DOHH2 (cell line): ENCODE data around the gene SPHK1.

Experiments used
- H3F3A ChIP-seq: fragments of 200-600 bp; sonication (generic), shearing (Covaris generic); 2 replicates; pipeline ENCODE4 v1.6.0; 2016; ENCODE audit warnings: antibody characterized with exemption, mild to moderate bottlenecking; ENCODE audit not compliant: control insufficient read depth, insufficient read depth
- H3K27ac ChIP-seq: fragments of 200-600 bp; sonication (generic); 2 replicates; pipeline ENCODE4 v1.5.1; 2014; ENCODE audit warnings: low read depth, mild to moderate bottlenecking, low read length, moderate library complexity
- H3K27me3 ChIP-seq: fragments of 200-600 bp; sonication (generic); 2 replicates; pipeline ENCODE4 v1.6.1; 2014; ENCODE audit warnings: mild to moderate bottlenecking, low read length, mixed read lengths; ENCODE audit not compliant: control insufficient read depth
- H3K36me3 ChIP-seq: fragments of 200-600 bp; sonication (generic); 2 replicates; pipeline ENCODE4 v1.6.1; 2014; ENCODE audit warnings: mild to moderate bottlenecking, low read length, moderate library complexity, mixed read lengths; ENCODE audit not compliant: control insufficient read depth
- H3K4me1 ChIP-seq: fragments of 200-600 bp; sonication (generic); 2 replicates; pipeline ENCODE4 v1.6.1; 2014; ENCODE audit warnings: mild to moderate bottlenecking, low read length, mixed read lengths; ENCODE audit not compliant: control insufficient read depth
- H3K4me2 ChIP-seq: fragments of 200-600 bp; sonication (generic); 2 replicates; pipeline ENCODE4 v1.6.0; 2014; ENCODE audit warnings: mild to moderate bottlenecking, low read length, moderate library complexity
- H3K4me3 ChIP-seq: fragments of 200-600 bp; sonication (generic); 2 replicates; pipeline ENCODE4 v1.5.1; 2014; ENCODE audit warnings: mild to moderate bottlenecking, low read length, mixed read lengths
- H3K79me2 ChIP-seq: fragments of 200-600 bp; sonication (generic); 2 replicates; pipeline ENCODE4 v1.6.1; 2014; ENCODE audit warnings: mild to moderate bottlenecking, low read length, mixed read lengths; ENCODE audit not compliant: control insufficient read depth
- H3K9me2 ChIP-seq: fragments of 200-600 bp; sonication (generic); replicated peaks from 2 replicates; pipeline ENCODE4 v1.6.1; 2014; ENCODE audit warnings: mild to moderate bottlenecking, low read length, mixed read lengths; ENCODE audit not compliant: control insufficient read depth
- H3K9me3 ChIP-seq: fragments of 200-600 bp; sonication (generic); 2 replicates; pipeline ENCODE4 v1.6.1; 2014; ENCODE audit warnings: antibody characterized with exemption, low read length, mixed read lengths; ENCODE audit not compliant: control insufficient read depth, insufficient read depth
- H4K20me1 ChIP-seq: fragments of 200-600 bp; sonication (generic); 2 replicates; pipeline ENCODE4 v1.6.0; 2014; ENCODE audit warnings: low read depth, mild to moderate bottlenecking, antibody characterized with exemption, low read length, moderate library complexity; ENCODE audit not compliant: control insufficient read depth, insufficient read depth
- CTCF ChIP-seq: fragments of 200-600 bp; sonication (generic); IDR thresholded peaks from one replicate; pipeline ENCODE4 v1.5.1; 2014; ENCODE audit warnings: antibody characterized with exemption, mild to moderate bottlenecking, low read depth, low read length; ENCODE audit not compliant: poor library complexity, severe bottlenecking
- EZH2phosphoT487 ChIP-seq: fragments of 200-600 bp; sonication (generic); IDR thresholded peaks from 2 replicates; pipeline ENCODE4 v1.6.1; 2017; ENCODE audit warnings: borderline replicate concordance, mild to moderate bottlenecking, antibody characterized with exemption, low read length, moderate library complexity, mixed read lengths

SPHK1 gene

GRCh38 chr17:76376318-76377133 is 7.9 kb upstream of the SPHK1 start:
- TF ChIP-seq CTCF (no peak), EZH2phosphoT487 (no peak)
- Histone ChIP-seq H3K27me3 (peaks cover 5% of the 10 kb centered on the region), H3K4me2 (no peak overlapping the region), H4K20me1 (no peaks in the 10 kb centered on the region), H3K79me2 (no peaks in the 10 kb centered on the region), H3K27ac (no peak overlapping the region), H3F3A (peaks cover 8% of the 10 kb centered on the region), H3K36me3 (no peaks in the 10 kb centered on the region), H3K4me1 (peaks cover 17% of the 10 kb centered on the region), H3K4me3 (no peak overlapping the region), H3K9me2 (no peaks in the 10 kb centered on the region), H3K9me3 (no peaks in the 10 kb centered on the region)

DNA sequence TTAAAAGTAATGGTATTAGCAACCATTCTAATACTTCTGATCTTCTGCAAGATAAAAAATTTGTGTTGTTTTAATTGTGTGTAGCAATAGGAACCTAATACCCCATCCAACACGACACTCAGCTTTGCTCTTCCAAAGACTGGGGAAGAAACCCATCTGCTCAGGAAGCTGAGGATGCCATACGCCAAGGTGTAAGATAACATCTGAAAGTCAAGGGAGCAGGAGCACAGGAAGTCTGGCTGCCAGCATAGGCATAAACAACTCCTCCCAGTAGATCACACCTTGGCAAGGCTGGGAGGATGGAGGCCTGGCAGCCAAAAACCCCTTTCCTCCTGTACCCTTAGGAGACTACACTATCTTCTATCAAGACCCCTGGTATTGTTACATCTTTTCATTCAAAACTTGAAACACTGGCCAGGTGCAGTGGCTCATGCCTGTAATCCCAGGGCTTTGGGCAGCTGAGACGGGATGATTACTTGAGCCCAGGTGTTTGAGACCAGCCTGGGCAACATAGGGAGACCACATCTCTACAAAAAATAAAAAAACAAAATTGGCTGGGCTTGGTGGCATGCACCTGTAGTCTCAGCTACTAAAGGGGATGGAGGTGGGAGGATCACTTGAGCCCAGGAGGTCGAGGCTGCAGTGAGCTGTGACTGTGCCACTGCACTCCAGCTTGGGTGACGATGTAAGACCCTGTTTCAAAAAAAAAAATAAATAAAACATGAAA is 5.7 kb upstream of the SPHK1 start:
- Histone ChIP-seq H3K4me1 (peaks cover 25% of the 10 kb centered on the region), H3K9me2 (no peaks in the 10 kb centered on the region), H3K36me3 (no peaks in the 10 kb centered on the region), H3F3A (peaks cover 3% of the 10 kb centered on the region; the same call in 1 of the 2 replicates), H3K4me3 (no peak overlapping the region), H3K27ac (no peak overlapping the region), H3K4me2 (no peak overlapping the region), H3K79me2 (no peaks in the 10 kb centered on the region), H3K27me3 (peaks cover 24% of the 10 kb centered on the region), H3K9me3 (no peaks in the 10 kb centered on the region), H4K20me1 (no peaks in the 10 kb centered on the region)
- TF ChIP-seq EZH2phosphoT487: no peak
- no peak for TF ChIP-seq CTCF

DNA sequence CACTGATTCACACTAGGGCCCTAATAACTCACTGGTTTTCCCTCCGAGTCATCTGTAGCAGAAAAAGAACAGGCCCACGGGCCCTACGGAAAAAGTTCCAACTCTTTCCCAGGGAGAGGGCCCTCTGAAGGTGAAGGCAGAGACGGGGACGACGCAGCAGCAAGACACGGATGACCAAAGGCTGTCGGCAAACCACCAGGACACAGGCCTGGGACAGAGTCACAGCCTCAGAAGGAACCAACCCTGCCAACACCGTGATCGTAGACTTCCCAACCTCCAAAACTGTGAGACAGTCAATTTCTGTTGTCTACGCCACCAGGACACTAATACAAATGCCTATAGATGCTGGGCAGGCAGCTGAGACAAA is 5.2 kb upstream of the SPHK1 start:
- peaks cover 3% of the 10 kb centered on the region; the same call in 1 of the 2 replicates for H3F3A ChIP-seq
- no peak overlapping the region for H3K4me3 ChIP-seq
- no peaks in the 10 kb centered on the region for H3K79me2 ChIP-seq
- peaks cover 24% of the 10 kb centered on the region for H3K27me3 ChIP-seq
- H3K27ac ChIP-seq: no peak overlapping the region
- no peak overlapping the region for H3K4me2 ChIP-seq
- H3K9me3 ChIP-seq: no peaks in the 10 kb centered on the region
- peaks cover 27% of the 10 kb centered on the region for H3K4me1 ChIP-seq
- no peaks in the 10 kb centered on the region for H3K9me2 ChIP-seq
- H3K36me3 ChIP-seq: no peaks in the 10 kb centered on the region
- H4K20me1 ChIP-seq: no peaks in the 10 kb centered on the region
- TF ChIP-seq EZH2phosphoT487 (no peak), CTCF (no peak)
